GM19025 (cell line): ENCODE results near the gene ERBB2.
A peak's percentile ranks its signal among the peaks of the same experiment; 100 is the strongest.
"Not testable (repeated sequence)": the region's sequence is repeated elsewhere in the genome, so short reads cannot be mapped to it uniquely, and the experiment has no call there.

Experiments used
- ATAC-seq: cut with Tn5 transposase; IDR thresholded peaks from one replicate; pipeline ENCODE4 v1.9.1; 2021; ENCODE audit warnings: mild to moderate bottlenecking, low read depth, moderate library complexity; ENCODE audit not compliant: unreplicated experiment

Gene ERBB2

DNA sequence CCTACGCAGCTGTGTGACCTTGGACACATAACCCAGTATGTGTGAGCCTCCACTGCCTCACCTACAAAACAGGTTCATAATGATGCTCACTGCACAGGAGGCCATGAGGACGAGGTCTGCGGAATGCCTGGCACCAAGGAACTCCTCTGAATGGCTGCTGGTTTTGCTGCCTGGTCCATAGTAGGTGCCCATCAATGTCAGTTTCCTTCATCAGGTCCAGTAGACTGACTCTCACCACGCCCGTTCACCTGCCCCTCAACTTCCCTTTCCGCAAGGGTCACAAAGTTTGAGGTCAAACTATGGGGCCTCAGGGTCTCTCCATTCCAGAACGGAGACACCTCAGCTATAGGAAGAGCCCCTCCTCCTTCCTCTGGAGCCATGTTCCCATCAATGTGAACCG is 22.8 kb upstream of the ERBB2 start:
- no peak for ATAC-seq

DNA sequence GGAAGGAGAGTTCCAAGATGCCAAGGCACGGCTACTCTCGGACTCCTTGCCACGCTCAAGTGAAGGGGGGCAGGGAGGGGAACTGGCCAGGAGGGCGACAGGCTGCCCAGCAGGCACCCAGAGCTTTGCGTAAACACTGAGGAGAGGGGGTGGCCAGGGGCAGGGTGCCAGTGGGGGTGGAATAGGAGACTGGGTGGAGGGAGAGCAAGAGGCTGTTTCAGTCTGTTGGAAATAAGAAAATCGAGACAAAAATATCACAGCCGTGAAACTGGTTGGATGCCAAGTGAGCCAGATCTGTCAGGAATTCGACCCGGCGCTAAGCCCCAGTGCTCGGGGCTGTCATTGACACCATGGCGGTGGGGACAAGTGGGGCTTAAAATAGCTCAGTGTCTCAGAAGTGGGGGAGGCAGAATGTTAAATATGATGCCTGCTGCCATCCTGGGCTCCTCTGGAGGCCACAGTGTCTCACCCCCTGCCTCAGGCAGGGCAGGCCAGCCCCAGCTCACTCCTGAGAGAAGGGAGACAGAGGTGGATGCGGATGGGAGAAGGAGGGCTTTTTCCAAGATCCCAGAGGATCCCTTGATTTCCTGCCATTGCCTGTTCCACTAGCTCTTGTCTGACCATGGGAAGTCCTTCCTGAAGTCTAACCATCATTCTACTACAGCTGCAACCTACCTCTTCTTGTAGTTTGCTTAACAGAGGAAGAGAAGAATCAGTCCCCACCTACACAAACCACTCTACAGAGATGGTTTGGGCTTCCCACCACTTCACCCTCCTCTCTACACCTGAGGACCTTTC is 22.1 kb upstream of the ERBB2 start:
- ATAC-seq = no peak

DNA sequence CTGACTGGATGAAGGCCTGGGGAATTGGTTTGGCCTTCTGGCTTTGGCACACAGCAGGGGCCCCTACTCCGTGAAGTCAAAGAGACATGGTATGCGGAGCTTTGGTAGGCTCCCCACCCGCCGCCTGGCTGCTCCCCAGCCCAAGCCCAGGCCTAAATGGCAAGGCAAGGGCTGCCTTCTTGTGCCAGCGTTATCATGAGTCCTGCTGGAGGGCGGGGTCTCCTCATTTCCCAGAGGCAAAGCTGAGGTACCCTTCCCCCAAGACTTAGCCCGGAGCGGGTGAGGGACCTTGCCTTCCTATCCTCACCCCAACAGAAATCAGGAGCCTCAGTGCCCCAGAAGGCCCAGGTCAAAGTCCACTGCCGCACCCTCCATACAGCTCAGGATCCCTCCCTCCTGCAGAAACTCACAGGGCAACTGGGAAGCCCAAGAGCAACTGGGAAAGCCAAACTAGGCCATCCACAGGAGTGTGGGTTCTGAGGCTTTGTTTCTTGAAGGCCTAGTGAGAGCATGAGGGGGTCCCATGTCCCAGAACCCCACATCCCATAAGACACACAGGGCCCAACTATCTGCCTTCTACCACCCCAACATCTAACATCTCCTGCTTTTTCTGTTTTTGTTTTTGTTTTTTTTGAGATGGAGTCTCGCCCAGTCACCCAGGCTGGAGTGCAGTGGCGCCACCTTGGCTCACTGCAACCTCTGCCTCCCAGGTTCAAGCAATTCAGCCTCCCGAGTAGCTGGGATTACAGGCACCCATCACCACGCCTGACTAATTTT is 21.3 kb upstream of the ERBB2 start:
- ATAC-seq = no peak

DNA sequence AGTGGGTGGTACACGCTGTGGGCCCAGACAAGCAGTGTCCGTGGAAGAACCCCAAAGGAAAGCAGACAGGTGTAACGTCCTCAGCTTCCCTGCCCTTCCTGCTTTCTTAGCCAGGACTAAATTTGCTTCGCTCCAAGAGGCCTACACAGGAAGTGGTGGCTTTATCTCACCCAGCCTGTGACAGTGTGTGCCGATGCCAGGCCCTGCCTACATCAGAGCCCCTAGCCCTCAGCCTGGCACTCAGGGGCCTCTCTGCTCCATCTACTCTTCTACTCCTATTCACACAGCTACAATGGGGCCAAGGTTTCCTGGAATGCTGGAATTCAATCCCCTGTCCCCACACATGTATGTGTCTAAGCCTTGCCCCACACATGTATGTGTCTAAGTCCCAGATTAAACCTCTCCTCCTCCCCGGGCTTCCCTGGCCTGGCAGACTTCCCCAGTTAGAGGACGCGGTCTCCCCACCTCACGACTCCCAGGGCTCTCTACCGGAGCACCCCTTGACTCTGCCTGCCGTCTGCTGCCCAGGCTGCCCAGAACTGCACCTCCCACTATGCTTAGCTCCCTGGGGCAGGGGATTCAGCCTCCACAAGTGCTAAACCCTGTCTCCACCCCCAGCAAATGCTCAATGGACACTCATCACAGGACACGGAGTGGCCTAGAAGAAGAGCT is 20.2 kb upstream of the ERBB2 start:
- ATAC-seq = no peak

DNA sequence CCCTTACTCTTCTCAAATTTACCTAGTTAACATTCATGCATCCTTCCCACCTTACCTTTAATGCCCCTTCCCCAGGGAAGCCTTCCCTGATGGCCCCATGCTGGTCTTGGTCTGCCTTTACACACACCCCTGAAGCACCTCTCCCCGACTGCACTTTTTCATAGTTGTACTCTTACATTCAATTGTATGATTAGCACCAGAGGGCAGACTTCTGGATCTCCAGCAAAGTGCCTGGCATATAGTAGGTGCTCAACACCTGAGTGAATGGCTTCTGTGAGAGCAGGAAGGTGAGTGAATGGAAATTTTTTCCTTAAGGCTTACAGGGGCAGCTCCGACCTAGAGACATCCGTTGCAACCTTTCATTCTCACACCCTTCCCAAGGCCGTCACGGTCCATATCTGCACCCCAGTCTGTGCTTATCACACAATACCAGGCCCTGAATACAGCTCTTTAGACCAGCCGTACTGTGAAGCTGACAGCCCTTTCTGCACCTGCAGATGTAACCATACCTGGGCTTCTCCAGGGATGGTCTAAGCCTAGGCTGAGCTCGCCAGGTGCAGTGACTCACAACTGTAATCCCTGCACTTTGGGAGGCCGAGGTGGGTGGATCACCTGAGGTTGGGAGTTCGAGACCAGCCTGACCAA is 16.4 kb upstream of the ERBB2 start:
- ATAC-seq = no peak

DNA sequence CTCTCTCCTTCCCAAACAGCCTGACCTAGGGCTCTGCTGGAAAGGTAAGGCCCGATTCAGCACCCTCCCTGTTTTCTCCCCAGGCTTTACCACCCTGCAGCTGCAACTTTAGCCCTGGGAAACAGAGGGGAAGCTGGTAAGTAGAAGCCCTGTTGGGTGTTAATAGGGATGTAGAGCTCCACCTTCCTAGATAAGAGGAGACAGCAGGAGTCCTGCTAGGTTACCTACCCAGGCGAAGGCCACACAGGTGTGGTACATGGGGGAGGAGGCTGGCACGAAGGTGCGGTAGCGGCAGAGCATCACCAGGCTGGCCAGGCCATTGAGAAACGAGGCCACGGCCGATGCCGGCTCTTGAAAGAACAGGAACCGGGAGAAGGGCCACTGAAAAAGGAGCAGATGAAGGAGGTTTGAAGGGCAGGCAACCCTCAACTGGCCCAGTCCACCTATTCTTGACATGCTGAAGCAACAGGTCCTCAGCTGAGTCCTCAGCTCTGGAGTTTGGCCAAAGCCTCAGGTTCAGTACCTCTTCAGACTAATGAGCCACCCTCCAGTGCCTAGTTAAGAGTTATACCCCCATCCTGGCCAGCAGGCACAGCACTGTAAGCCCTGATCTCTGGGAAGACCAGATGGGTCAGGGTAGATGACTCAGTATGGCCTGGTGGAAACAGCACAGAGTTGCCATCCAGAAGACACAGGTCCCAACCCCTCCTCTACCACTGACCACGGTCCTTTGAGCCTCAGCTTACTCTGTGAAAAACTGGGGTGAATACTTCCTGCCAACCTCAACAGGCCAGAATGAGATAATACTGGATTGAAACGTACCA is 15.3 kb upstream of the ERBB2 start:
- no peak for ATAC-seq

DNA sequence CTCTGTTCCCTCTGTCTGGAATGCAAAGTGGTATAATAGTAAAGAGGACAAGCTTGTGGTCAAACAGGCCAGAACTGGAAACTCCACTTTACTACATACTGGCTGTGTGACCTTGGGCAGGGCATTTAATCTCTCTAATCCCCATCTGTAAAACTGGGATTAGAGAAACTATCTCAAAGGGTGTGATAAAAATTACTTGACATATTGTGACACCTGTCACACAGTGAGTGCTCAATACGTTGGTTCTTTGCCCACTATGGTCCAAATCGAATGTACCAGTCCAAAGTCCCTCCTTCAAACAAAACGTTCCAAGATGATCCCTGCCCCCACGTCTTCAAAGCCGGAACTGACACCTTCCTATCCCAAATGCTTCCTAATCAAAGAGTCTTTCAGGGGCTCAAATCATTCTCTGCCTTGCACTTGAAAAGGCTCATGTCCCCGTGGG is 12.7 kb upstream of the ERBB2 start:
- no peak for ATAC-seq

DNA sequence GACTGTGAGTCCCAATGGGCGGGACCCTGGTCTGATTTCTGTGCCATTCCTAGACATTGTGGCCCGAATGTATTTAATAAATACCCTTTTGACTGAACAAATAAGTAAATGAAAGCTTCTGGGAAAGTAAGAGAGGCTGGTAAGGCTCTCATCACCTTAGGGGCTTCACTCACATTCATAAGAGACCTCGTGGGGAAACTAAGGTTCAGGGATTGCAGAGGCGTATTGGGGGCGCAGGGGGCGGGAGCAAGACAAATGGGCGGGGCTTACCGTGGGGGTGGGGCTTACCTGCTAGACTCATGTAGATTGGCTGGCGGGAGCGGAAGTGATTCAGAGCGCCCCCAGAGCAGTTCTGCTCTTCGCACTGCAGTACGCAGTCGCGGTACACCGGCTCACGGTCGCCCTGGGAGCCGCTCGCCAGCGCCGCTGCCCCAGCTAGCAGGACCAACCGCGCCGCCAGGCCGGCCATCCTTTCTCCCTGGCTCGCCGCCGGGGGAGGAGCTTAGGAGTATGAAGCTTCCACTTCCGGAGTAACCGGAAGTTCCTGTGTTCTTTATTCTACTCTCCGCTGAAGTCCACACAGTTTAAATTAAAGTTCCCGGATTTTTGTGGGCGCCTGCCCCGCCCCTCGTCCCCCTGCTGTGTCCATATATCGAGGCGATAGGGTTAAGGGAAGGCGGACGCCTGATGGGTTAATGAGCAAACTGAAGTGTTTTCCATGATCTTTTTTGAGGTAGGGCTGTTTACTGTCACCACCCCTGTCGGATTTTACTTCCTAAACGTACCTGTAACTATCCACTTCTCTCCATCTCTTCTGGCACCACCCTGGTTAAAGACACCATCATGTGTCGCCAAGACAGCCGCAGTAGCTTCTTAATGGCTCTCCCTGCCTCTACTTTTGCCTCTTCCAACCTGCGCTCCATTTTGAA is 12.1 kb upstream of the ERBB2 start, which contains the start of gene PGAP3:
PGAP3 (minus strand) TSS at position 512 of the 929 bp plus-strand sequence; CDS start at position 469, 43 bp downstream.
- peak; percentile 93 for ATAC-seq

DNA sequence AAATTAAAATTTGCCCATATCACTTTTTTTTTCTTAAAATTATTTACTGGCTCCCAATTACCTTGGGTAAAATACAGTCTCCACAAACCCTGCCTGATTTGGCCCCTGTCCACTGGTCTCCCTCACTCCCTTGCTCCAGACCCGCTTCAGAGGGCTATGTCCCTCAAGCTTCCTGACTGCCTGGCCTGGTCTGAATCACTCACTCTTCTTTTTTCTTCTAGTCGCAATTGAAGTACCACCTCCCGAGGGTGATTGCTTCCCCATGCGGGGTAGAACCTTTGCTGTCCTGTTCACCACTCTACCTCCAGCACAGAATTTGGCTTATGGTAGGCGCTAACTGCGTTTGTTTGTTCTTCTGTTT is 11.4 kb upstream of the ERBB2 start:
- ATAC-seq = no peak

DNA sequence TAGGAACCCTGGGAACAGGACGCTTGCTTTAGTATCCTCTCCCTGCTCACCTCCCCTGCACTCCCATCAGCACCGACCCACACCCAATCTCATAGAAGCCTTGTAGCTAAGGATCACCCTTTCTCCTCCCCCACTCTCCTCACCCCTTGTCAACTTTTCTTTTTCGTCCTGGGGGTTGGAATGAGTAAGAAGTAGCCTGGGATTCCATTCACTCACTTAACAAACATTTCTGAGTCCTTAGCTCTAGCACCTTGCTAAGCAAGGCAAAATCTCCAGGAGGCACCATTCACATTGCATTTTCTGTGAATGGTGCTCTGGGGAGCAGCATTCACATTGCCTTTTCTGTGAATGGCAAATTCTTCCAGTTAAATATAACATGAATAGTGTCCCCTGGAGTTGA is 10.9 kb upstream of the ERBB2 start:
- no peak for ATAC-seq

DNA sequence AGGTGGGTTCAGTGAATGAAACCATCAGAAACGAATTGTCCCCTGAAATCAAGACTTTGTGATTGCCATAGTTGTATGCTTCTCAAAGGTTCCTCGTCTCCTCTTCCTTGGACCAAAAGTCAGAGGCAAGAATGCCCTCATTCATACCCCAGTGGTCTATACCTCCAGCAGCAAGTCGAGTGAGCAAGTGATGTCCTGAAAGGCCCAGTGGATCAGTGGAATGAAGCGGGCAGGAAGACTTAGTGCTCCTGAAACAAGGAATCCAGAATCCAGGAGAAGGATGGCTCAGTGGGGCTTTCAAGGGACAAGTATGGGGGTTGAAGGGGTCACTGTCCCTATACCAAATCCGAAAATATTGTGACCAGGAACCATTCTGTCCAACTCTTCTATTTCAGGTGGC is 5.3 kb upstream of the ERBB2 start:
- ATAC-seq = no peak

DNA sequence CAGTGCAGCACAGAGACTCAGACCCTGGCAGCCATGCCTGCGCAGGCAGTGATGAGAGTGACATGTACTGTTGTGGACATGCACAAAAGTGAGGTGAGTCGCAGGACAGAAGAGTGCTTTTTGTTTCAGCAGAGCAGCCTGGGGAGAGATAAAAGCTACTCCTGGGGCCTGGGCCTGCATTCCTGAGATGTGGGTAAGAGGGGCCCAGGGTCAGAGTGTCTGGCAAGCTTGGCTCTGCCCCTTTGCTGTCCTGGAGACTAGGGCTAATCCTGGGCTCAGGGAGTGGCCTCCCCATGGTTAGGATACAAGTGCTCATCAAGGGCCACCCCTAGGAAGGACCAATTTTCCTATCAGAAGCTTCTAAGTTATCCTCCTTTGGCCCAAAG is 4.8 kb upstream of the ERBB2 start:
- ATAC-seq = no peak

DNA sequence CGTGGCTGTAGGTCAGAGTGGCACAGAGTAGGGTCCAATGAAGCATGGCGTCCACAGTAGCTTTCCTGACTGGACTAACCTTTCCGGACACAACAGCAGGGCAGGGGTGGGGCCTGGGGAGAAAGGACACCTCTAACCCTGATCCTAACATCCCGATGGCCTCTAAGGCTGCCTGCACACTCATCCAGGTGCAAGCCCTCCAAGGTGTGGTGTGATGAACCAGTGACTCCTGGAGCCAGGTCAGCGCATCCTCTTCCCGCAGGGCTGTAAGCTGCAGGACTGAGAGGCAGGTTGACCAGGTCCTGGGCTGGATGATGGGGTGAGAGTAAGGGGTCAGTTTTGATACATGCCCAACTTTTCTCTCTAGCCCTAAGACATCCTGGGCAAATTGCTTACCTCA is 3.1 kb upstream of the ERBB2 start:
- no peak for ATAC-seq

DNA sequence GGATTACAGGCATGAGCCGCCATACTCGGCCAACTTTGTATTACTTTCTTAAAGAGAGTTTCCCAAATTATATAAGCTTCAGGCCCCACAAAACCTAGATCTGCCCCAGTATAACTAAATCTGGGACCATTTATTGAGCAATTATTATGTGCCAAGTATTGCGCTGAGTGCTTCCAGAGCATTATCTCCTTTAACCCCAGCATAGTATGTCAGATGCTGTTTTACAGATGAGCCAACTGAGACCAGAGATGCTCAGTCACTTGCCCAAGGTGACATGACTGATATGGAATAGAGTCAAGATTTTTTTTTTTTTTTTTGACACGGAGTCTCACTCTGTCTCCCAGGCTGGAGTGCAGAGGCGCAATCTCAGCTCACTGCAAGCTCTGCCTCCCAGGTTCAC is 1.9 kb upstream of the ERBB2 start:
- ATAC-seq = no peak

DNA sequence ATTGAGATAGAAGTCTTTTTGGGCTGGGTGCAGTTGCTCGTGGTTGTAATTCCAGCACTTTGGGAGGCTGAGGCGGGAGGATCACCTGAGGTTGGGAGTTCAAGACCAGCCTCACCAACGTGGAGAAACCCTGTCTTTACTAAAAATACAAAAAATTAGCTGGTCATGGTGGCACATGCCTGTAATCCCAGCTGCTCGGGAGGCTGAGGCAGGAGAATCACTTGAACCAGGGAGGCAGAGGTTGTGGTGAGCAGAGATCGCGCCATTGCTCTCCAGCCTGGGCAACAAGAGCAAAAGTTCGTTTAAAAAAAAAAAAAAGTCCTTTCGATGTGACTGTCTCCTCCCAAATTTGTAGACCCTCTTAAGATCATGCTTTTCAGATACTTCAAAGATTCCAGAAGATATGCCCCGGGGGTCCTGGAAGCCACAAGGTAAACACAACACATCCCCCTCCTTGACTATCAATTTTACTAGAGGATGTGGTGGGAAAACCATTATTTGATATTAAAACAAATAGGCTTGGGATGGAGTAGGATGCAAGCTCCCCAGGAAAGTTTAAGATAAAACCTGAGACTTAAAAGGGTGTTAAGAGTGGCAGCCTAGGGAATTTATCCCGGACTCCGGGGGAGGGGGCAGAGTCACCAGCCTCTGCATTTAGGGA is 577 bp upstream of the ERBB2 start:
- ATAC-seq = not testable (repeated sequence)

DNA sequence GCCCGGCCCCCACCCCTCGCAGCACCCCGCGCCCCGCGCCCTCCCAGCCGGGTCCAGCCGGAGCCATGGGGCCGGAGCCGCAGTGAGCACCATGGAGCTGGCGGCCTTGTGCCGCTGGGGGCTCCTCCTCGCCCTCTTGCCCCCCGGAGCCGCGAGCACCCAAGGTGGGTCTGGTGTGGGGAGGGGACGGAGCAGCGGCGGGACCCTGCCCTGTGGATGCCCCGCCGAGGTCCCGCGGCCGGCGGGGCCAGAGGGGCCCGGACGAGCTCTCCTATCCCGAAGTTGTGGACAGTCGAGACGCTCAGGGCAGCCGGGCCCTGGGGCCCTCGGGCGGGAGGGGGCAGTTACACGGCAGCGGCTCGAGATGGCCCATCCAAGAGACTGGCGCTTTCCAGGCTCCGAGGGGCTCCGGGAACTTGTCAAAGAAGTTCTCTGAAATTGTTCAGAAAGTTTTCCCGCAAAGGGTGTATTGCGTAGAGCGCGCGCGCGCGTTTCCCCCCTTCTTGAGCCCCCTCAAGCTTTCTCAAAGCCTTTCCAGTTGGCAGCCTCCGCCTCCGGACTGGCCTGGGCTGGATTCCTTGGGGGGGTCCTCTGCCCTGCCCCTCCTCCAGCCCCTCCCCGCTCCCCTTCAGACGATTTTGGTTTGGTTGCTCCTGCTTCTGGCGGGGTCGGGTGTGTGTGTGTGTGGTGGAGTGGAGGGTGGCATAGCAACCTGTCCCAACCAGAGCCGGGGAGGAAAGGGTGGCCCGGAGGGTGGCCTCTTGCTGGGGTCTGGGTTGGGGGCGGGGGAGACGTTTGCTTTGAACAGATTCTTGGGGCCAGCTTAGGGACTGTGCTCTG is 504 bp downstream of the ERBB2 start:
- ATAC-seq = no peak

DNA sequence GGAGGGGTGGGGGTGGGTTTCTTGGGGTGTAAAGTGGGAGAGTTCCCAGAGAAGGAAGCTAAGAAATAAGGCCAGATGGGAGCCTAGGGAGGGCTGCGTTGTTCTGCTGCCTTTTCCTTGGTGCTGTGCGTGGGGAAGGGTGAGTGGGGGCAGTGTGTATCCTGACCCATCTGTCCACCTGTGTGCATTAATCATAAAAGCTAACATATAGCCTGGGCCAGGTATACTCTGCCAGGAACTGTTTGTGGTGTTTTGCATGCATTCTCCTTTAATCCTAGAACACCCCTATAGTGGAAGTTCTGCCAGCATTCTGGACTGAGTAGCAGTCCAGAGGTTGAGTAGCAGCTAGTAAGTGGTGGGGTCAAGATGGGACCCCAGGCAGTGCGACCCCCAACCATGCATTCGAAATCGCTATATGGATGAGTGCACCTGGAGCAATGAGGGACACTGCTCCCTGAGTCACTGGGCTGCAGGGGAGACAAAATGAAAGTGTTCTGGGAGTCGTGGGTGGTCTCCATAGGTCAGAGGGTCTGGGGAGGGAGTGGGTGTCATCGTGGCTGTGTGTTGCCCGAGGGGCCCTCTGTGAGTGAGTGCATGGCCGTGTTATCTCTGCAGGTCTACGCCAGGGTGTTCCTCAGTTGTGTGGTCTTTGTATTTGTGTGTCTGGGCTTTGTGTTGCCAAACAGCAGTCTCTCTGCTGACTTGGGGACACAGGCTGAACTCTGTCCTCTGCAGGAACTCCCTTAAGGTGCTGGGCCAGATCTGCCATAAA is 1.3 kb downstream of the ERBB2 start:
- no peak for ATAC-seq
